H9 (cell line): ENCODE measurements around the gene SOCS4. TPM values are rescaled to one million over a fixed set of nuclear protein-coding genes. Genes with fewer than 3 reads are reported as not detected.

ENCODE experiments used
- DNase-seq: peaks from one replicate; pipeline ENCODE4 v3.0.0-alpha.2; 2017
- H2AFZ ChIP-seq: one replicate; pipeline ENCODE4 v1.6.1; 2013; ENCODE audit warnings: mild to moderate bottlenecking, low read length, control low read depth, moderate library complexity
- H2AK5ac ChIP-seq: 2 replicates; pipeline ENCODE4 v1.6.1; 2013; ENCODE audit warnings: low read length, control low read depth, mixed read lengths; ENCODE audit not compliant: insufficient read length
- H2BK120ac ChIP-seq: one replicate; pipeline ENCODE4 v1.6.1; 2013; ENCODE audit warnings: low read depth, mild to moderate bottlenecking, low read length, control low read depth, inconsistent platforms; ENCODE audit not compliant: poor library complexity, severe bottlenecking
- H2BK12ac ChIP-seq: 2 replicates; pipeline ENCODE4 v1.6.1; 2013; ENCODE audit warnings: low read length, control low read depth, mixed read lengths, low read depth; ENCODE audit not compliant: insufficient read length
- H2BK15ac ChIP-seq: 2 replicates; pipeline ENCODE4 v1.6.1; 2013; ENCODE audit warnings: low read depth, low read length, control low read depth
- H2BK20ac ChIP-seq: one replicate; pipeline ENCODE4 v1.6.1; 2013; ENCODE audit warnings: low read depth, mild to moderate bottlenecking, low read length, control low read depth, inconsistent platforms; ENCODE audit not compliant: poor library complexity, severe bottlenecking
- H2BK5ac ChIP-seq: 2 replicates; pipeline ENCODE4 v1.6.1; 2013; ENCODE audit warnings: low read length, control low read depth, mixed read lengths; ENCODE audit not compliant: insufficient read length
- H3K14ac ChIP-seq: 2 replicates; pipeline ENCODE4 v1.6.1; 2013; ENCODE audit warnings: low read length, control low read depth; ENCODE audit not compliant: insufficient read depth
- H3K18ac ChIP-seq: 2 replicates; pipeline ENCODE4 v1.6.1; 2013; ENCODE audit warnings: low read depth, mild to moderate bottlenecking, mixed read lengths, low read length, control low read depth; ENCODE audit not compliant: insufficient read length
- H3K23ac ChIP-seq: 2 replicates; pipeline ENCODE4 v1.6.1; 2013; ENCODE audit warnings: low read length, control low read depth, mixed read lengths, low read depth; ENCODE audit not compliant: insufficient read length
- H3K23me2 ChIP-seq: 2 replicates; pipeline ENCODE4 v1.6.1; 2013; ENCODE audit warnings: low read depth, mild to moderate bottlenecking, mixed read lengths, low read length, control low read depth; ENCODE audit not compliant: insufficient read length, poor library complexity, severe bottlenecking
- H3K27ac ChIP-seq: 2 replicates; pipeline ENCODE4 v1.5.1; 2013; ENCODE audit warnings: low read length, control low read depth, mixed read lengths, low read depth; ENCODE audit not compliant: insufficient read length
- H3K27me3 ChIP-seq: 2 replicates; pipeline ENCODE4 v1.6.1; 2013; ENCODE audit warnings: low read length, control low read depth, inconsistent platforms; ENCODE audit not compliant: insufficient read depth
- H3K4ac ChIP-seq: 2 replicates; pipeline ENCODE4 v1.6.1; 2013; ENCODE audit warnings: low read depth, mild to moderate bottlenecking, control low read depth, inconsistent platforms, low read length, moderate library complexity
- H3K4me1 ChIP-seq: 2 replicates; pipeline ENCODE4 v1.6.1; 2013; ENCODE audit warnings: low read length, control low read depth, inconsistent platforms; ENCODE audit not compliant: insufficient read depth
- H3K4me2 ChIP-seq: 2 replicates; pipeline ENCODE4 v1.6.1; 2013; ENCODE audit warnings: low read length, control low read depth, mixed read lengths; ENCODE audit not compliant: insufficient read length, insufficient read depth
- H3K56ac ChIP-seq: 2 replicates; pipeline ENCODE4 v1.6.1; 2013; ENCODE audit warnings: low read depth, mild to moderate bottlenecking, mixed read lengths, low read length, control low read depth; ENCODE audit not compliant: insufficient read length
- H3K79me1 ChIP-seq: 2 replicates; pipeline ENCODE4 v1.6.1; 2013; ENCODE audit warnings: low read depth, mild to moderate bottlenecking, moderate library complexity, low read length, control low read depth, inconsistent platforms; ENCODE audit not compliant: insufficient read depth, poor library complexity, severe bottlenecking
- H3K79me2 ChIP-seq: 2 replicates; pipeline ENCODE4 v1.6.1; 2013; ENCODE audit warnings: low read length, control low read depth, inconsistent platforms; ENCODE audit not compliant: insufficient read depth
- H3K9ac ChIP-seq: 2 replicates; pipeline ENCODE4 v1.6.1; 2013; ENCODE audit warnings: low read length, control low read depth, mixed read lengths; ENCODE audit not compliant: insufficient read length; ENCODE audit errors: extremely low read depth
- H3K9me3 ChIP-seq: one replicate; pipeline ENCODE4 v1.6.1; 2013; ENCODE audit warnings: low read depth, low read length, inconsistent platforms; ENCODE audit not compliant: control insufficient read depth
- H3T11ph ChIP-seq: one replicate; pipeline ENCODE4 v1.6.1; 2013; ENCODE audit warnings: mild to moderate bottlenecking, low read length, control low read depth, inconsistent platforms
- H4K20me1 ChIP-seq: one replicate; pipeline ENCODE4 v1.6.1; 2013; ENCODE audit not compliant: control insufficient read depth, insufficient read length, insufficient read depth
- H4K5ac ChIP-seq: 2 replicates; pipeline ENCODE4 v1.6.1; 2013; ENCODE audit warnings: low read depth, mild to moderate bottlenecking, mixed read lengths, low read length, control low read depth; ENCODE audit not compliant: insufficient read length
- H4K8ac ChIP-seq: replicated peaks from 2 replicates; pipeline ENCODE4 v1.6.1; 2013; ENCODE audit warnings: low read length, control low read depth, mixed read lengths, low read depth; ENCODE audit not compliant: insufficient read length
- H4K91ac ChIP-seq: 2 replicates; pipeline ENCODE4 v1.6.1; 2013; ENCODE audit warnings: low read depth, mild to moderate bottlenecking, moderate library complexity, mixed read lengths, low read length, control low read depth; ENCODE audit not compliant: insufficient read length
- H3K27ac Mint-ChIP-seq, 3 experiments: 2 replicates in 2 of 3; 3 replicates in 1 of 3; pipeline ENCODE4 v1.8.0; 2020 to 2021; ENCODE audit warnings: mixed read lengths in 3 of 3, mild to moderate bottlenecking in 1 of 3, moderate library complexity in 1 of 3
- H3K27me3 Mint-ChIP-seq: 2 replicates; pipeline ENCODE4 v1.8.0; 2021; ENCODE audit warnings: low read depth, mild to moderate bottlenecking, moderate library complexity, mixed read lengths
- H3K36me3 Mint-ChIP-seq, 3 experiments: 2 replicates in 2 of 3; 3 replicates in 1 of 3; pipeline ENCODE4 v1.8.0; 2020 to 2021; ENCODE audit warnings: low read depth in 3 of 3, mixed read lengths in 3 of 3; ENCODE audit not compliant: insufficient read depth in 1 of 3
- H3K4me1 Mint-ChIP-seq, 2 experiments: 2 replicates each; pipeline ENCODE4 v1.8.0; 2020; ENCODE audit warnings: mixed read lengths in 2 of 2
- H3K4me3 Mint-ChIP-seq, 2 experiments: 2 replicates in 1 of 2; 3 replicates in 1 of 2; pipeline ENCODE4 v1.8.0; 2020 to 2021; ENCODE audit warnings: mild to moderate bottlenecking in 2 of 2, mixed read lengths in 2 of 2, moderate library complexity in 1 of 2
- H3K9me3 Mint-ChIP-seq, 2 experiments: 2 replicates in 1 of 2; 3 replicates in 1 of 2; pipeline ENCODE4 v1.8.0; 2020; ENCODE audit warnings: mild to moderate bottlenecking in 2 of 2, mixed read lengths in 2 of 2, moderate library complexity in 1 of 2
- CTCF ChIP-seq: fragments of 200-600 bp; sonication (generic); conservative IDR thresholded peaks from 3 replicates; pipeline ENCODE4 v1.8.0; 2021; ENCODE audit warnings: antibody characterized with exemption, mild to moderate bottlenecking
- WGBS: extraction: QIAGEN DNeasy Blood & Tissue Kit; methylation state at CpG from one replicate; pipeline ENCODE4 v1.1.7; 2013; ENCODE audit warnings: missing lambda C conversion rate, low lambda C conversion rate, mixed read lengths; ENCODE audit not compliant: insufficient read length; ENCODE audit errors: extremely low coverage; 5-methylcytosine and 5-hydroxymethylcytosine counted together
- total RNA-seq: library from RNA; stranded (reverse); gene quantifications from 2 replicates; pipeline ENCODE4 v1.2.1, GENCODE V29; 2021

The SOCS4 gene
- total RNA-seq, 1 experiment from 2014 or later: 38.5 TPM

- Mint-ChIP-seq H3K4me3 (peak overlapping the region; percentile 95 to 96), H3K27ac (peak overlapping the region; percentile 93 to 99 (median 98))
- H2AFZ ChIP-seq: no peak overlapping the region
Observed at GRCh38 chr14:55026441-55026792, 619 bp upstream of the SOCS4 start.

More at GRCh38 chr14:55026441-55026792, 619 bp upstream of the SOCS4 start:
- peak overlapping the region; percentile 91 for H3K18ac ChIP-seq
- no peaks in the 10 kb centered on the region for H3K4me1 ChIP-seq
- no peaks in the 10 kb centered on the region for H3K9me3 ChIP-seq
- H3K4me2 ChIP-seq: peak overlapping the region; percentile 79
- no peak overlapping the region for H3K4ac ChIP-seq
- no peak overlapping the region for H3K23ac ChIP-seq
- Mint-ChIP-seq H3K27me3 (no peaks in the 10 kb centered on the region), H3K4me1 (peaks cover 58 to 64% of the 10 kb centered on the region in 2 experiments), H3K36me3 (peaks cover 6 to 38% (median 33%) of the 10 kb centered on the region in 3 experiments; a peak in 6 of 7 replicates), H3K9me3 (peaks cover 0 to 4% of the 10 kb centered on the region in 2 experiments; a peak in 1 of 5 replicates)
- no peak overlapping the region for H2BK120ac ChIP-seq
- no peak overlapping the region for H3K56ac ChIP-seq
- peak overlapping the region; percentile 56 for H4K5ac ChIP-seq
- TF ChIP-seq CTCF: no peak
- no peak overlapping the region for H2BK5ac ChIP-seq
- H3K79me2 ChIP-seq: peaks cover 18% of the 10 kb centered on the region; the same call in 1 of the 2 replicates
- no peak overlapping the region for H2BK20ac ChIP-seq
- H3K27me3 ChIP-seq: no peaks in the 10 kb centered on the region
- peak overlapping the region; percentile 99 for H3K9ac ChIP-seq
- DNase-seq: no peak
- no peak overlapping the region for H3T11ph ChIP-seq
- H3K14ac ChIP-seq: peak overlapping the region; percentile 93; the same call in 1 of the 2 replicates
- H4K8ac ChIP-seq: no peak overlapping the region
- H2BK12ac ChIP-seq: no peak overlapping the region
- no peak overlapping the region for H2BK15ac ChIP-seq
- no peaks in the 10 kb centered on the region for H3K79me1 ChIP-seq
- H2AK5ac ChIP-seq: no peak overlapping the region
- no peaks in the 10 kb centered on the region for H4K20me1 ChIP-seq
- H3K23me2 ChIP-seq: peaks cover 13% of the 10 kb centered on the region
- H4K91ac ChIP-seq: no peak overlapping the region
- no peak overlapping the region for H3K27ac ChIP-seq
- WGBS: no CpG with 5 or more reads among the region's 9 CpGs
